Measurements from ENCODE around the gene MBD3L2B. TPM values are rescaled to one million over a fixed set of nuclear protein-coding genes. Genes with fewer than 3 reads are reported as not detected.
"Not testable (repeated sequence)": the region's sequence is repeated elsewhere in the genome, so short reads cannot be mapped to it uniquely, and the experiment has no call there.

MBD3L2B gene
- polyA plus RNA-seq, 1 of the 3 experiments (the other 2 are of a cell fraction), result not detected

DNA sequence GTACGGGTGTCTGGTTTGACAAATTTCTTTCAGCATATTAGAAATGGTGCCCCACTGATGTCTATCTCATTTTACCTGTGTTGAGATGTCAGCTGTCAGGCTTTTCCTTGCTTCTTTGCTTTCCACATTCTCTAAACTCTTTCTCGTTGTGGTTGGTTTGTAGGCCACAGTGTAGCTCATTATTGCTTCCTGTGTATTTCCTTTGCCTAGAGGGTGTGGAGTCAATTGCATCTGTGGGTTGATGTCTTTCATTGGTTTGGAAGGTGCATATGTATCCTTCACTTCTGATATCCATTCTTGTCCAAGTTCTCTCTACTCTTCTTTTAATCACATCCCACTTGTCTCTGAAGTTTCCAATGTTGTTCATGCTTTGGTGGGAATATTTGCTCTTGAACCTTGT, 20.3 kb upstream of the MBD3L2B start:
- no CpG with 5 or more reads among the region's 2 CpGs for WGBS (ENCODE audit: low lambda C conversion rate)
- H3K4me3 ChIP-seq (ENCODE audit: low read depth in 2 of 2, low read length in 1 of 2); H3K27me3 ChIP-seq (ENCODE audit: insufficient read depth); H3K4me2 ChIP-seq; H4K20me1 ChIP-seq (ENCODE audit: insufficient read depth); POLR2A ChIA-PET; DNase-seq; H3K9me2 ChIP-seq; H3K27ac ChIP-seq (ENCODE audit: low read depth in 2 of 2, low read length in 1 of 2); H2AFZ ChIP-seq (ENCODE audit: low read depth); H3K79me2 ChIP-seq (ENCODE audit: insufficient read depth); H3K9ac ChIP-seq; H3K4me1 ChIP-seq (ENCODE audit: control insufficient read depth in 1 of 2, insufficient read depth in 2 of 2, low read depth in 1 of 2, low read length in 1 of 2); CTCF ChIA-PET; H3K36me3 ChIP-seq (replicated peaks in 1 of 2; ENCODE audit: control insufficient read depth in 1 of 2, insufficient read depth in 2 of 2, low read length in 1 of 2); H3F3A ChIP-seq (replicated peaks; ENCODE audit: insufficient read depth); H3K9me3 ChIP-seq: not testable (repeated sequence)

DNA sequence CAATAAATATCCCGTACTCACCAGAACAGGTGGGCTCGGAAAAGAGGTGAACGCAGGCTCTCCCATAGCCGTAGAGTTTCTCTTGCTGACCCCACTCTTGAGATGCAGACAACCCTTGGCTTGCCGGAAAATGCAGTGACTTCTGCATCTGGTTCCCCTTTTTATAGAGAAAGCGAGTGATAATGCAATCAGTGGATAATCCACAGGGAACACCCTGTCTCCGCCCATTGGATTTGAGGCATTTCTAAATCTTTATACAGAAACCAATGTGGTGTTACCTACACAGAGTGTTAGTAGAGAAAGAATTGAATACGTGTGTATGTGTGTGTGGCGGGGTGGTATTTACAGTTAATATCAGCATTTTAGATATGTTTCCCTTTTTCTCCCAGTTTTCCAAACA, 18.8 kb upstream of the MBD3L2B start, which contains the start of gene MBD3L4:
Gene MBD3L4 (minus strand): TSS at position 101 of the 400 bp plus-strand sequence. CDS start 35 bp downstream, at position 66.
- H3K27ac ChIP-seq (ENCODE audit: low read depth in 2 of 2, low read length in 1 of 2); POLR2A ChIA-PET; H3K4me2 ChIP-seq; H3K4me1 ChIP-seq (ENCODE audit: control insufficient read depth in 1 of 2, insufficient read depth in 2 of 2, low read depth in 1 of 2, low read length in 1 of 2); H3K79me2 ChIP-seq (ENCODE audit: insufficient read depth); H3K36me3 ChIP-seq (replicated peaks in 1 of 2; ENCODE audit: control insufficient read depth in 1 of 2, insufficient read depth in 2 of 2, low read length in 1 of 2); H3K27me3 ChIP-seq (ENCODE audit: insufficient read depth); H2AFZ ChIP-seq (ENCODE audit: low read depth); DNase-seq; H3K9me2 ChIP-seq; H3K9ac ChIP-seq; H3K9me3 ChIP-seq; H4K20me1 ChIP-seq (ENCODE audit: insufficient read depth); H3K4me3 ChIP-seq (ENCODE audit: low read depth in 2 of 2, low read length in 1 of 2); CTCF ChIA-PET; H3F3A ChIP-seq (replicated peaks; ENCODE audit: insufficient read depth): not testable (repeated sequence)
- WGBS (ENCODE audit: low lambda C conversion rate), result no CpG with 5 or more reads among the region's 9 CpGs

DNA sequence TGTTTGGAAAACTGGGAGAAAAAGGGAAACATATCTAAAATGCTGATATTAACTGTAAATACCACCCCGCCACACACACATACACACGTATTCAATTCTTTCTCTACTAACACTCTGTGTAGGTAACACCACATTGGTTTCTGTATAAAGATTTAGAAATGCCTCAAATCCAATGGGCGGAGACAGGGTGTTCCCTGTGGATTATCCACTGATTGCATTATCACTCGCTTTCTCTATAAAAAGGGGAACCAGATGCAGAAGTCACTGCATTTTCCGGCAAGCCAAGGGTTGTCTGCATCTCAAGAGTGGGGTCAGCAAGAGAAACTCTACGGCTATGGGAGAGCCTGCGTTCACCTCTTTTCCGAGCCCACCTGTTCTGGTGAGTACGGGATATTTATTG, 9.0 kb upstream of the MBD3L2B start, which contains the start of gene MBD3L5:
Gene MBD3L5 (plus strand): TSS at position 301 of the 400 bp plus-strand sequence. CDS start 34 bp downstream, at position 335.
- H3K9me3 ChIP-seq; H3K4me2 ChIP-seq; H3F3A ChIP-seq (replicated peaks; ENCODE audit: insufficient read depth); POLR2A ChIA-PET; H3K9ac ChIP-seq; H3K9me2 ChIP-seq; H3K27ac ChIP-seq (ENCODE audit: low read depth in 2 of 2, low read length in 1 of 2); H3K4me3 ChIP-seq (ENCODE audit: low read depth in 2 of 2, low read length in 1 of 2); H3K4me1 ChIP-seq (ENCODE audit: control insufficient read depth in 1 of 2, insufficient read depth in 2 of 2, low read depth in 1 of 2, low read length in 1 of 2); H4K20me1 ChIP-seq (ENCODE audit: insufficient read depth); DNase-seq; H3K27me3 ChIP-seq (ENCODE audit: insufficient read depth); CTCF ChIA-PET; H3K36me3 ChIP-seq (replicated peaks in 1 of 2; ENCODE audit: control insufficient read depth in 1 of 2, insufficient read depth in 2 of 2, low read length in 1 of 2); H3K79me2 ChIP-seq (ENCODE audit: insufficient read depth); H2AFZ ChIP-seq (ENCODE audit: low read depth): not testable (repeated sequence)
- no CpG with 5 or more reads among the region's 9 CpGs for WGBS (ENCODE audit: low lambda C conversion rate)

DNA sequence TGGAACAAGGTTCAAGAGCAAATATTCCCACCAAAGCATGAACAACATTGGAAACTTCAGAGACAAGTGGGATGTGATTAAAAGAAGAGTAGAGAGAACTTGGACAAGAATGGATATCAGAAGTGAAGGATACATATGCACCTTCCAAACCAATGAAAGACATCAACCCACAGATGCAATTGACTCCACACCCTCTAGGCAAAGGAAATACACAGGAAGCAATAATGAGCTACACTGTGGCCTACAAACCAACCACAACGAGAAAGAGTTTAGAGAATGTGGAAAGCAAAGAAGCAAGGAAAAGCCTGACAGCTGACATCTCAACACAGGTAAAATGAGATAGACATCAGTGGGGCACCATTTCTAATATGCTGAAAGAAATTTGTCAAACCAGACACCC, 7.6 kb upstream of the MBD3L2B start:
- WGBS (ENCODE audit: low lambda C conversion rate), result no CpG with 5 or more reads among the region's 1 CpG
- H3K36me3 ChIP-seq (replicated peaks in 1 of 2; ENCODE audit: control insufficient read depth in 1 of 2, insufficient read depth in 2 of 2, low read length in 1 of 2); H3K79me2 ChIP-seq (ENCODE audit: insufficient read depth); H3K27me3 ChIP-seq (ENCODE audit: insufficient read depth); DNase-seq; H4K20me1 ChIP-seq (ENCODE audit: insufficient read depth); H3K27ac ChIP-seq (ENCODE audit: low read depth in 2 of 2, low read length in 1 of 2); H3K9ac ChIP-seq; H3K9me2 ChIP-seq; CTCF ChIA-PET; H3K9me3 ChIP-seq; H2AFZ ChIP-seq (ENCODE audit: low read depth); H3K4me2 ChIP-seq; POLR2A ChIA-PET; H3K4me1 ChIP-seq (ENCODE audit: control insufficient read depth in 1 of 2, insufficient read depth in 2 of 2, low read depth in 1 of 2, low read length in 1 of 2); H3F3A ChIP-seq (replicated peaks; ENCODE audit: insufficient read depth); H3K4me3 ChIP-seq (ENCODE audit: low read depth in 2 of 2, low read length in 1 of 2): not testable (repeated sequence)

DNA sequence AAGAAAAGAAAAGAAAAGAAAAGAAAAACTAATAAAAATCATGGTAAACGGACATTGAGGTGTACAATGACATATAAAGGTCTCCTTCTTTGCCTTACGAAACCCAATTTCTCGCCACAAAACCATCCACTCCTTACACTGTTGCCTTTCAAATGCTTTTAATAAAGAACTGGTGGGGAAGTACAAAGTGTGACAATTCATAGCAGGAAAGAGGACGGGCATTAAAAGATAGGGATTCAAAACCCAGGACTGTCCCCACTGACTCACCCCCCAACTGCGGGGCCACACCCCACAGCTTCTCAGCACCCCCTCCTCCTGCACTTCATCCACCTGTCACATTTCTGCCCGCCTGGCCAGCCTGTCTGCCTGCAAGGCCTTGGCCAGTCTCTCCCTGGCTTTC, 2.4 kb downstream of the MBD3L2B start:
- H2AFZ ChIP-seq (ENCODE audit: low read depth), result no peak overlapping the region
- H3K9me2 ChIP-seq, result no peaks in the 10 kb centered on the region
- CTCF ChIA-PET, result no interaction called here
- POLR2A ChIA-PET, result no interaction called here
- H3K27ac ChIP-seq (ENCODE audit: low read depth in 2 of 2, low read length in 1 of 2), result no peak overlapping the region
- 8% methylated on average over 6 of the region's 6 CpGs for WGBS (ENCODE audit: low lambda C conversion rate)
- H3K4me1 ChIP-seq (ENCODE audit: control insufficient read depth in 1 of 2, insufficient read depth in 2 of 2, low read depth in 1 of 2, low read length in 1 of 2), result no peaks in the 10 kb centered on the region
- H3K4me3 ChIP-seq (ENCODE audit: low read depth in 2 of 2, low read length in 1 of 2), result no peak overlapping the region
- H3K36me3 ChIP-seq (replicated peaks in 1 of 2; ENCODE audit: control insufficient read depth in 1 of 2, insufficient read depth in 2 of 2, low read length in 1 of 2), result no peaks in the 10 kb centered on the region
- no peaks in the 10 kb centered on the region for H3F3A ChIP-seq (replicated peaks; ENCODE audit: insufficient read depth)
- peaks cover 12% of the 10 kb centered on the region; the same call in 1 of the 2 replicates for H3K27me3 ChIP-seq (ENCODE audit: insufficient read depth)
- H3K4me2 ChIP-seq, result no peak overlapping the region
- no peaks in the 10 kb centered on the region for H4K20me1 ChIP-seq (ENCODE audit: insufficient read depth)
- H3K79me2 ChIP-seq (ENCODE audit: insufficient read depth), result no peaks in the 10 kb centered on the region
- H3K9ac ChIP-seq, result no peak overlapping the region
- DNase-seq, result no peak
- no peaks in the 10 kb centered on the region for H3K9me3 ChIP-seq
- no peak for TF ChIP-seq FOSL2 (IDR thresholded peaks at IDR 0.05; ENCODE audit: borderline replicate concordance, low read depth)
- TF ChIP-seq TAF1 (IDR thresholded peaks at IDR 0.05; ENCODE audit: borderline replicate concordance, low read depth, low read length), result no peak
- TF ChIP-seq JUND (IDR thresholded peaks at IDR 0.05), result no peak
- TF ChIP-seq, protein P1, sequence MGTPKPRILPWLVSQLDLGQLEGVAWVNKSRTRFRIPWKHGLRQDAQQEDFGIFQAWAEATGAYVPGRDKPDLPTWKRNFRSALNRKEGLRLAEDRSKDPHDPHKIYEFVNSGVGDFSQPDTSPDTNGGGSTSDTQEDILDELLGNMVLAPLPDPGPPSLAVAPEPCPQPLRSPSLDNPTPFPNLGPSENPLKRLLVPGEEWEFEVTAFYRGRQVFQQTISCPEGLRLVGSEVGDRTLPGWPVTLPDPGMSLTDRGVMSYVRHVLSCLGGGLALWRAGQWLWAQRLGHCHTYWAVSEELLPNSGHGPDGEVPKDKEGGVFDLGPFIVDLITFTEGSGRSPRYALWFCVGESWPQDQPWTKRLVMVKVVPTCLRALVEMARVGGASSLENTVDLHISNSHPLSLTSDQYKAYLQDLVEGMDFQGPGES (IDR thresholded peaks at IDR 0.05; ENCODE audit: low read depth, low read length), result no peak
- no peak for TF ChIP-seq CHD2 (IDR thresholded peaks at IDR 0.05; ENCODE audit: low read length, partially characterized antibody)
- TF ChIP-seq, protein P2, sequence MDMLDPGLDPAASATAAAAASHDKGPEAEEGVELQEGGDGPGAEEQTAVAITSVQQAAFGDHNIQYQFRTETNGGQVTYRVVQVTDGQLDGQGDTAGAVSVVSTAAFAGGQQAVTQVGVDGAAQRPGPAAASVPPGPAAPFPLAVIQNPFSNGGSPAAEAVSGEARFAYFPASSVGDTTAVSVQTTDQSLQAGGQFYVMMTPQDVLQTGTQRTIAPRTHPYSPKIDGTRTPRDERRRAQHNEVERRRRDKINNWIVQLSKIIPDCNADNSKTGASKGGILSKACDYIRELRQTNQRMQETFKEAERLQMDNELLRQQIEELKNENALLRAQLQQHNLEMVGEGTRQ (IDR thresholded peaks at IDR 0.05; ENCODE audit: borderline replicate concordance, low read depth, low read length), result no peak
- TF ChIP-seq, protein P3, sequence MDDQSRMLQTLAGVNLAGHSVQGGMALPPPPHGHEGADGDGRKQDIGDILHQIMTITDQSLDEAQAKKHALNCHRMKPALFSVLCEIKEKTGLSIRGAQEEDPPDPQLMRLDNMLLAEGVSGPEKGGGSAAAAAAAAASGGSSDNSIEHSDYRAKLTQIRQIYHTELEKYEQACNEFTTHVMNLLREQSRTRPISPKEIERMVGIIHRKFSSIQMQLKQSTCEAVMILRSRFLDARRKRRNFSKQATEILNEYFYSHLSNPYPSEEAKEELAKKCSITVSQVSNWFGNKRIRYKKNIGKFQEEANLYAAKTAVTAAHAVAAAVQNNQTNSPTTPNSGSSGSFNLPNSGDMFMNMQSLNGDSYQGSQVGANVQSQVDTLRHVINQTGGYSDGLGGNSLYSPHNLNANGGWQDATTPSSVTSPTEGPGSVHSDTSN (IDR thresholded peaks at IDR 0.05), result no peak
- TF ChIP-seq, protein P4, sequence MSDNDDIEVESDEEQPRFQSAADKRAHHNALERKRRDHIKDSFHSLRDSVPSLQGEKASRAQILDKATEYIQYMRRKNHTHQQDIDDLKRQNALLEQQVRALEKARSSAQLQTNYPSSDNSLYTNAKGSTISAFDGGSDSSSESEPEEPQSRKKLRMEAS (IDR thresholded peaks at IDR 0.05; ENCODE audit: low read depth), result no peak

All from SK-N-SH (cell line).